HG03095 (cell line): ENCODE results near the gene ECEL1.

Experiments
- ATAC-seq: cut with Tn5 transposase; IDR thresholded peaks from one replicate; pipeline ENCODE4 v1.9.1; 2021; ENCODE audit warnings: moderate library complexity; ENCODE audit not compliant: unreplicated experiment

The ECEL1 gene

DNA sequence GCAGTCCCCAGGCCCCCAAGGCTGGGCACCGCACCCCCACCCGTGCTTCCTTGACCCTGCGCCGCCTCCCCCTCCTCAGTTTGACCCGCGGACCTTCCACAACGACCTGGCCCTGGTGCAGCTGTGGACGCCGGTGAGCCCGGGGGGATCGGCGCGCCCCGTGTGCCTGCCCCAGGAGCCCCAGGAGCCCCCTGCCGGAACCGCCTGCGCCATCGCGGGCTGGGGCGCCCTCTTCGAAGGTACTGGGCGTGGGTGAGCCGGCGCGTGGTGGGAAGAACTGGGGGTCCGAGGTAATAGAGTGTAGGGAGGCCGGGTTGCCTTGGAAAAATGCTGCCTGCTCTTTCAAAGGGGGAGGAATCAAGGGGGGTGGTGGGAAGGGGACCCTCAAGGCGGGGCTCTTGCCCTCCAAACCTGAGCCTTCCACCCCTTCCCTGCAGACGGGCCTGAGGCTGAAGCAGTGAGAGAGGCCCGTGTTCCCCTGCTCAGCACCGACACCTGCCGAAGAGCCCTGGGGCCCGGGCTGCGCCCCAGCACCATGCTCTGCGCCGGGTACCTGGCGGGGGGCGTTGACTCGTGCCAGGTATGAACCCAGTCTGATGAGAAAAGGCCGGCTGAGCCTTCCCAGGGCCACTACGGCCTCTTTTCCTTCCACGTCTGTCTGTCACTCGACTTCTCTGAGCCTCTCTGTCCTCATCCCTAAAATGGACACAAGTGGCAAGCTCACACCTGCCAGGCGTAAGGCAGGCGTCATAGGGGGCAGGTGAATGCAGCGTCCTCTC lies 35.2 kb upstream of the ECEL1 start:
- ATAC-seq = no peak

DNA sequence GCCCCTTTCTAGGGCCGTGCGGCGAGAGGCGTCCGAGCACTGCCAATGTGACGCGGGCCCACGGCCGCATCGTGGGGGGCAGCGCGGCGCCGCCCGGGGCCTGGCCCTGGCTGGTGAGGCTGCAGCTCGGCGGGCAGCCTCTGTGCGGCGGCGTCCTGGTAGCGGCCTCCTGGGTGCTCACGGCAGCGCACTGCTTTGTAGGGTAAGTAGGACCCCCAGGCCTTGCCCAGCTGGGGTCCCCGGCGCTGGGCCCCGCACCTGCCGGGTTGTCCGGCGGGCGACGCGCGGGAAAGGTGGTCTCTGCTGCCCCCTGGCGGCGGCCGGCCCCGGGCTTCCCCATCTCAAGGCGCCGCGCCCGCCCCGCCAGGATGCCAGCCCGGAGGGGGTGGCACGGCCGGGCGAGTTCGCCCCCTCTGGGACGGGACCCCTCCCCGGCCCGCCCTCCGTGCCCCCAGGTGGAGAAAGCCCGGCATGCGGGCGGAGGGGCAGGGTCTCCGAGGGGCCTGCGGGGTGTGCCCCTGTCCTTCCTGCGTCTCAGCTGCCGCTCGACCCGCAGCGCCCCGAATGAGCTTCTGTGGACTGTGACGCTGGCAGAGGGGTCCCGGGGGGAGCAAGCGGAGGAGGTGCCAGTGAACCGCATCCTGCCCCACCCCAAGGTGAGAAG lies 34.5 kb upstream of the ECEL1 start:
- no peak for ATAC-seq

DNA sequence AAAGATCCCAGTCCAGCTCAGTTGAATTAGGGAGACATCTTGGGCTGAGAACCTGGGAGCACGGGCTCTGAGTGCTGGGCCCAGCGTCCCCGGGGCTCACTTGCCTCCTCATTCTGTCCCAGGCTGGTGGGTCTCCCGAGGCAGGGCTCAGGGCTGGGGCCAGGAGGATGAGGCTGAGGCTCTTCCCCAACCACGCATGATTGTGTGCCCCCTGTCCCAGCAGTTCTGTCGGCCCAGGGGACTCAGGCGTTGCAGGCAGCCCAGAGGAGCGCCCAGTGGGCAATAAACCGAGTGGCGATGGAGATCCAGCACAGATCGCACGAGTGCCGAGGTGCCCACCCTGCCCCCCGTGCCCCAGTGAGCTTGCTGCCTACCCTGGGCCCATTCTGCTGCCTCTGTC lies 33.5 kb upstream of the ECEL1 start:
- ATAC-seq = no peak

DNA sequence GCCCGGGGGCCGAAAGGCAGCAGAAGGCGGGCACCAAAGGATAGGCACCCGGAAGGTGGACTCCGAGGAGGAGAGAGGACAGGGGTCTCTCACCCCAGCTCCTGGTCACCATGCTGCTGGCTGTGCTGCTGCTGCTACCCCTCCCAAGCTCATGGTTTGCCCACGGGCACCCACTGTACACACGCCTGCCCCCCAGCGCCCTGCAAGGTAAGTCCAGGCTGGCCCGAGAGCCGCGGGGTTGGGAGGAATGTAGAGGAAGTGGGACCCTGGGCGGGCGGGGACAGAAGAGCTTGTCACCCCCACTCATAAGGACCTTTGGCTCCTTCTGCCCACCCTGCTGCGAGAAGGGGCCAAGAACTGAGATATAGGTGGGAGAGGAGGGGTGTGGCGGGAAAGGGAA lies 32.9 kb upstream of the ECEL1 start:
- no peak for ATAC-seq

DNA sequence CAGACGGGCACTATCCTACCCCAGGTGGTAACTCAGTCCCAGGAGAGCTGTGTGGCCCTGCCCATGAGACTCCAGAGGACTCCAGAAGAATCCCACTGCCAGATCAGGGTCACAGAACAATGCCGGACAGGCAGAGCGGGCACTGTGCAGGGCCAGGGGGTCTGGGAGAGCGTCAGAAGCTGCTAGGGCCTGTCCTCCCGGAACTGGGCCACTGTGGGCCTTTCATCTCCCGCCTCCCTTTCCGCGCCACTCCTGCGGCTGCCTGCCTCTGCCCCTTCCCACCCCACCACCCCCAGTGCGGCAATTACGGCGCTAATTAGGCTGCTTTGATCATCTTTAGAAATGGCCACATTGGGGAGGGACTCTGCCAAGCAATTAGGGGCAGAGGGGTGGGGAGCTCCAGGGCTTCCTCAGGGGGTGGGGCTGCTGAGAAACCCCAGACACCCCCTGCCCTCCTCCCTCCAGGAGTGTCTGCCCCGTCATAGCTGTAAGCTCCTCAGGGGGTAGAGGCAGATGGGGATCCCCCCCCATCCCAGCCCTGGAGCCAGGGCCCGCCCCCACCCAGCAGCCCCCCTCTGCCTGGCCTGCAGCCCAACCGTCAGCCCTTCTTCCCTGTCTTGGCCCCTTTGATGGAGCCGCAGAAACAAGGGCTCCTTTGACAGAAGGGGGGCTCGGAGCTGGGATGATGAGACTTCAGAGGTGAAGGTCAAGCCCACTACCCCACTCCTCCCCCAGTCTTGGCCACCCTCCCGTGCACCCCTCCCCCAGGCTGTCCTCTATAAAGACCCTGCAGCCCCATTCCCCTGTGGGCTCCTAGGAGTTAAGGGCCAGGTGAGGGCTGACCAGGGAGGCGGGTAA lies 32.2 kb upstream of the ECEL1 start, which contains the start of gene PRSS56:
PRSS56 (plus strand) TSS at position 808 of the 858 bp plus-strand sequence. CDS start 211 bp downstream, outside the sequence.
- no peak for ATAC-seq

DNA sequence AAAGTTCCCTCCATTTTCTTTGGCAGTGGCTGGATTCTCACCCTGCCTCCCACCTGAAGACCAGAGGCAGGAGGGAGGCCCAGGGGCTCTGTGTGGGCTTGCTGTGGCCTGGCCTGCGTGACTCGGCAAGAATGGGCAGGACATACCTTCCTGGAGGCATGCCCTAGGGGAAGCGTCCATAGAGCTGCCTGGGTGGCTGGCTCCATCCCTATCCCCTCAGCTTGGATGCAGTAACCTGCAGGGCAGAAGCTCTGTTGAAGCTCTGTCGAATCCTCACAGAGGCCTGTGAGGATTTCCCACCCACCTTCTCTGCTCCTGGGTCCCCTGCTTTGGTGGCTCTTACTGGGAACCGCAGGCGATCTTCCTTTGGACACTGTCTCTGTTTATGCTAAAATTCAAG lies 31.2 kb upstream of the ECEL1 start:
- ATAC-seq = no peak

DNA sequence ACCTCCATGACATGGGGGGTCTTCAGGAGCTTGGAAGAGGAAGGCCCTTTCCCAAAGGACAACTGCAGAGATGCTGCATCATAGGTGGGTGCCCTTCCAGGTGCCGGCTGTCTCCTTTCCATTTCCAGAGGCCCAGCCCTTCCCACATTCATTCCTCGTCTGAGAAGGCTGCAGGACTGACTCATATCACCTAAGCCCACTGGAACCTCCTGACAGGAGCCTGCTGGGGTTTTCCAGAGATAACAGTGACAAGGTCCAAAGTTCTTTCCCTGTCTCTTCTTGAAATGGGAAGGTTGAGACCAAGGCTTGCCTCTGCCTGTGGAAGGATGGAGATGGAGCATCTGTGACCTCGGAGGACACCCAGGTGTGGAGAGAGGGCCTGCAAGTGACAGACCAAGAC lies 28.9 kb upstream of the ECEL1 start:
- no peak for ATAC-seq

DNA sequence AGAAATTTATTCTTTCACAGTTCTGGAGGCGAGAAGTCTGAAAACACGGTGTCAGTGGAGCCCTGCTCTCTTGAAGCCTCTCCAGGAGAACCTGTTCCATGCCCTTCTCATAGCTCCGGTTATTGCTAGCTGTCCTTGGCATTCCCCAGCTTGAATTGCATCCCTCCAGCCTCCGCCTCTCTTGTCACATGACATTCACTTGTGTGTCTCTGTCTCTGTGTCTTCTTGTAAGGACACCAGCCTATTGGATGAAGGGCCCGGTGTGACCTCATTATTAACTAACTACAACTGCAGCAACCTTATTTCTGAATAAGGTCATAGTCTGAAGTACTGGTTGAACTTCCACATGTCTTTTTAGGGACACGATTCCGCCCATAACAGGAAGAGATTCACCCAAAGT lies 28.0 kb upstream of the ECEL1 start:
- ATAC-seq = no peak

DNA sequence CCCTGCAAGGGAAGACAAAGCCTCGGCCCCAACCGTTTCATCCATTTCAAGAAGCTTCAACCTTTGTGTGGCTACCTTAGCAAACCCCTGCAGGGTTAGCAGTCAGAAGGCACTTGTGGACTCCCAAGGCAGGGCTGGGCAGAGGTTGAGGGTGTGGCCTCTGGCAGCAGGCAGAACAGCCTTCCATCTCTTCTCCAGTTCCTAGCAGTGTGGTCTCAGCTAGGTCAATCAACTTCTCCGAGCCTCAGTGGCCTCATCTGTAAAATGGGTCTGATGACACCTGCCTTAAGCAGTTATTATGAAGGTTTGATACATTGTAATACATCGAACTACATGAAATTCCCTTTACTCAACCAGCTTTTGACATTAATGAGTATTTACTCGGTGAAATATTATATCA lies 25.7 kb upstream of the ECEL1 start:
- ATAC-seq = no peak

DNA sequence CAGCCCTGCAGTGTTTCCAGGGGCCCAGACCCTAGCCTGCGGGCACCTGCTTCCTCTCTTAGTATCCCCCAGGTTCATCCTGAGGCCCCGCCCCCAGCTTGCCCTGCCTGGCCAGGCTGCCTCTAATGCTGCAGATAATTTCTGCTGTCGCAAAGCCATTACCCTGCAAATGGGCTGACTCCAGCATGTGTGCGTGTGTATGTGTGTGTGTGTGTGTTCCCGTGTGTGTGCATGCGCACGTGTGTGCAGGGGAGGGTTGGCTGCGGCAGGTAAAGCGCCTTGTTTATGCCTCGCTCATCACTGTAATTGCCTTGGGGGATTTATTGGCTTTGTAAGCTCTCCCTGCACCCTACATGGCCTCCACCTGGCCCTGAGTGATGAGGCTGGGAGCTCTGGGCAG lies 25.0 kb upstream of the ECEL1 start:
- ATAC-seq = no peak

DNA sequence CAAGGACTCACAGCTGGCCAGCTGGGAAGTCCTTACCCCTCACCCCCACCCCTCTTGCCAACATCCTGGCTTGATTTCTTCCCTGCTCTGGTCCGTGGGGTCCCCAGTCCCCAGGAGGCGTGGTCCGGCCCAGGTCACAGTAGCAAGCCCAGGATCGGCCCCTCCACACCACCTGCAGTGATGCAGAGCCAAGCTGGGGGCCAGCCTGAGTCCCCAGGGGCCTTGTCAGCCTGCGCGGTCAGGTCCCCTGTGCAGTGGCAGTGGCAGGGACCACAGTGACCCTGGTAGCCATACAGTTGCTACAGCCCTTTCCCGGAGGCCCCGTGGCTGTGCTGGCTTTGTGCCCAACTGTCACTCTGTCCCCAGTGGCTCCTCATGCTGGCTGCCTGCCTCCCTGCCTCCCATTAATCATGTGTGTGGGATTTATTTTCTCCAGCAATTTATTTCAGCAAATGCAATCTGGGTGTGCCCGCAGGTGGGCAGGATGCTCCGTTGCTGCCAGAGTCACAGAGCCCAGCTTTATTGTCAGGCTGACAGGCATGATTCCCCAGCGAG lies 23.8 kb upstream of the ECEL1 start:
- ATAC-seq = no peak

DNA sequence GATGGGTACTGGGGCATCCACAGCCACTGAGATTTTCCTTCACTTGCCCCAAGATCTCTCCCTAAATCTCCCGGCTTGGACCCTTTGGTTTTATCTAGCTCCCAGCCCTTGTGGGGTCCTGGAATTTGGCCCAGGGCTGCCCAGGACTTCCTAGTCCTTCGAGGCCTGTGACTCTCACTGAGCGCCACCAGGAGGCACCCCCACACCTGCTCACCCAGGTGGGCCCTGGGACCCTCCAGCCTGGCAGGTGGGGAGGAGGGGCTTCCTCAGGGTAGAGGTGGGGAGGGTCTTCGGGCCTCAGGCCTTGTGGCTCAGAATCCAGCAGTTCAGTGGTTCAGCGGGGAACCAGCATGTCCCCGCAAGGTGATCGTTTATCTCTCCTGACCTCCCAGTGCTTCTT lies 20.6 kb upstream of the ECEL1 start:
- no peak for ATAC-seq

DNA sequence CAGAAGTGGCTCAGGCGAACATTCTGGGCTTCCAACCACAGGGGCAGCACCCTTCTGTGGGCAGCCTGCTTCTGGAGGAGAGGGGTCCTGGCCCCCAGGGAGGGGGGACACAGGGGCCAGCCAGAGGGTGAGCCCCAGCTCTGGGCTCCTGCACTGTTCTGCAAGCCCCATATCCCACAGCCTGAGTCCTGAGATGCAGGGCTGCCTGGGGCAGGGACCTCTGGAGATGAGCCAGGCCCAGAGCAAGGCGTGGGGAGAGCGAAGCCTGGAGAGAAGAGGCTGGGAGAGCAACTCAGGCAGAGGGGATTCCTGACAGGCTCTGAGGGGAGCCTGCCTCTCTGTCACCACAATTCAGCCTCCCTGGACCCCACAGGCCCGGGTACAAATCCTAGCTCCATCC lies 19.1 kb upstream of the ECEL1 start:
- no peak for ATAC-seq

DNA sequence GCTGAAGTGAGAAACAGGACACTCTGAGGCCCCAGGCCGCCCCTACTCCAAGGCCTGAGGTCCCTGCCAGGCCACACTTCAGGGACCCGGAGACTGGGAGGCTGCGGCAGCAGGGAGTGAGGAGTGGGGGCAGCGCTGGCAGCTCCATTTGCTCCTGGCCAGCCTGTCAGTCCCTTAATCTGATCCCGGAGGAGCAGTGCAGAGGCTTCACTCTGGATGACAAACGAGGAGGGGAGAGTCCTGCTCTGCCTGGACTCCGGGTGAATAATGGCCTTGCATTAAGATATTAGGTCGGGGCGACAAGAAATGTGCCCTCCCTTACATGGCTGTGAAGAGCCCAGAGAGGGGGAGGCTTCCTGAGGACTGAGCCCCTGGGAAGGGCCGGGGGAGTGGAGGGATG lies 18.2 kb upstream of the ECEL1 start:
- no peak for ATAC-seq

DNA sequence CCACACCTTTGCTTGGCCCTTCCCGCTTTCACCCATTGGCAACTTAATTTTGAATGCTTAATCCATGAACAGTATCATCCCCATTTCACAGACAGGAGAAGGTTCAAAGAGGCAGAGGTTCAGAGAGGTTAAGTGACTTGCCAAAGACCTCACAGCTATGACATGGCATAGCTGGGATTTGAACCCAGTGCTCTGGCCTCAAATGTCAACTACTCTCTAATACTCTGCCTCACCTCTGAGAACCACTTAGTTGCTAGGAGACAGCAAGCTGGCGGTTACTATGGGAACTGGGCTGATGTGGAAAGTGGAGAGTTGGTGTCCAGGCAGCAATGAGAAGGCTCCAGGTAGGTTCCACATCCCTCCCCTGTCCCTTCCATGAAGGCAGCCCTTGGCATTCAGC lies 16.8 kb upstream of the ECEL1 start:
- no peak for ATAC-seq

DNA sequence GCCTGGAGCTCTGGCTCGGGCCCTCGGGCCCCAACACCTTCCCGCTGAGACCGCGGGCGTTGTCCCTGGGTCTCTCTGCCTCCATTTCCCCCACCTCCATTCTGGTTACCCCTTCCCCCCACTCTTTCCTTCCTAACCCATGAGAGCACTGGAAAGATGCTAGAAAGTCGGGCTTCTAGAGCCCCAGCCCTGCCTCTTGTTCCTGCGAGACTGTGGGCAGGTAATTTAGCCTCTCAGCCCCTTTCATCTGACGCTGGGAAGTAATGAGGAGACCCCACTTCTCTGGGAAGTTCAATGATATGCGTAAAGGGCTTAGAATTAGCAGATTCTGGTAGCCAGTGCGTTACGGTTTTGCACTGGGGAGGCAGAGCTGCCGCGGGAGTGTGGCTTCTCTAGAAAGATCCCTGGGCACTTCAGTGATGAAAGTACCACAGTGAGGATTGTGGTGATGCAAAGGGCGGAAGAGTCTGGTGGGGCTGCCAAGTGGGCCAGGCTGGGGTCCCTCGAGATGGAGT lies 16.2 kb upstream of the ECEL1 start:
- ATAC-seq = no peak

DNA sequence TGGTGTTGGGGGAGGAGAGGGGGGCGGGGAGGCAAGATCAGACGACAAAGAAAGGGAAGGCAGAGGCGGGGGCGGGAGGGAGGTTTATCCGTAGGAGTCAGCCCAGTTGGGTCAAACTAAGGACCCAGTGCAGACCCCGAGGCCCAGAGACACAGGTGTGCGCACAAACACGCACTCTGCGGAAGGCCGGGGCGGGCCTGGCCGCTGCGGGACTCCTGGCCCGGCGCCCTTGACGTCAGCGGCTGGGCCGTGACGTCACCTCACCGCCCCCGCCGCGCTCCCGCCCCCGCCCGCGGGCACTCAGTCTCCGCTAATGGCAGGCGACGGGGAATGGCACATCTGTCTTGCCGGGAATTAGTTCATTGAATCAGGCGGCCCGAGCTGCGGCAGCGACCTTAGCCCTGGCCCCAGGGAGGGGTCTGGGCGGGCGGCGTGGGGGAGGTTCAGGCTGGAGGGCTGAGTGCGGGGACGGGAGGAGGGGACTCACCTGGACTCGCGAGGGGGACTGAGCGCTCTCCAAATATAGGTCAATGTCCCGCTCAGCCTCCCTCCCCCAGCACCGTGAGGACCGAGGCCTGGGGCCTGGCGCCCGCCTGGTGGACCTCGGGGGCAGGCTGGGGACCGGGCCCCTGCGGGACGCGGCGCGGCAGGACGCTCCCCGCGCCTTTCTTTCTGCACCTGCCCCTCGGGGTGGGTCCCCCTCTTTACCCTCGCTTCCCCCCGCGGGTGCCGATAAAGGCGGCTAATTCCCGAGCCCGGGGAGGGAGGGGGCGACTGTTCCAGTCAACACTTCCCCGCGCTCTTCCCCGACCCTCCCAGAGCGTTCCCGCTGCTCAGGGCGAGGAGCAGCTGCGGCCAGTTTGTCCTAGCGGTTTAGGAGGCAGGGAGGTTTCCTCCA lies 15.5 kb upstream of the ECEL1 start:
- no peak for ATAC-seq

DNA sequence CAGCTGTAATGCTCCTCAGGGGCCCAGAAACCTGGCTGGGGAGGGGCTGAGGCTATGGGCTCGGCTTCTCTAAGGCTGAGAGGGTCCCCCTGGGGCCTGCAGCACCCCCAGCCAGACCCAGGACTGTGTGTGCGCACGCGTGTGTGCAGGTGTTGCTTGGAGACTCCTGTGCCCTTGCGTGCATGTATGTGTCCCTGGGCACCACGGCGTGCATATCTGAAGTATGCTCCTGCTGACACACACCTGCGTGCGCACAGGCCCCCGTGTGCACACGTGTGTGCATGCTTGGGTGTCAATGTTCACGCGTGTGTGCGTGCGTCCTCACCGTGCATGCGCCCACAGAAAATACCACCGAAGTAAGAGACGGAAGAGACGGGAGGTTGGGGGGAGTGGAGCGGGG lies 14.9 kb upstream of the ECEL1 start:
- no peak for ATAC-seq

DNA sequence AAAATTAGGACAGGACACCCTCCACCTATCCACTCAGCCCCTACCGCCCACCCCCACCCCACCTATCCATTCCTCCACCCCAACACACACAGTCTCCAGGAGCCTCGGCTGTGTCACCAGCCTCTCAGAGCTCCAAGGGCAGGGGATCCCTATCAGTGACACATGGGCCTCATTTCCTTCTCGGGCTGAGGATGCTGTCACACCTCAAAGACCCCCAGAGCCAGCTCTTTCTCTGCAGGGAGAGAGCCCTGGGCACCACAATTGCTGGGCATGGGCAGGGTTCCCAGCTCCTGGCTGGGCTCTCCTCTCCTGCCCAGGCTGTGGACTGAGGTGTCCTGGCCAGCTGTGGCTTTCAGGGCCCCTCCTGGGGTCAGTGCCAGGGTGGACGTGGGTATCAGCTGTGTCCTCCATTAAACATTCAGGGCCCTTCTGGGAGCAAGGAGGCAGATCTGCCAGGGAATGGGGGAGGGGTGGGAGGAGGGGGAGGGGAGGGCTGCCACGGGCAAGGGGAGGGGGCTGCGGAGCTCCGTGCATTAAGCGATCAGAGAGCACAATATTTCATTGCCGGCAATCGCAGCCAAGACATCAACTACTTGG lies 14.3 kb upstream of the ECEL1 start:
- no peak for ATAC-seq

DNA sequence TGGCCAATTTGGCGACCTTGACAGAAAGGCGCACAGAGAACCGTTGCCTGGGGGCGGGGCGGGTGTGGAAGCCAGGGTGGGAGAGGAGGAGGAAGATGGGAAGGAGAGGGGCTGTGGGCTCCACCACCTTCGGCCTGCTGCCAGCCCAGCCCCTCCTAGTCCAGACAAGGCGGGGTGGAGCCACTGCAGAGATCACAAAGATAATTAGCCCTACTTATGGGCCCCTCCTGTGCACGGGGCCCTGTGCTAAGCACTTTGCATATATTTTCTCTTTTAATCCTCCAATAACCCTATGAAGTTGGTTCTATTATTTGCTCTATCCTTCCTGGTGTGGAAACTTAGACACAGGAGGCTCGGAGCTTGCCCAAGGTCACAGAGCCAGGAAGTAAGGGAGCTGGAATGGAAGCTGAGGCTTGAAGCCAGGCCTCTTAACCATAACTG lies 13.7 kb upstream of the ECEL1 start:
- no peak for ATAC-seq
